ENCODE data around the gene CNBP. TPM values are rescaled to one million over a fixed set of nuclear protein-coding genes. Genes with fewer than 3 reads are reported as not detected.

CNBP gene
- total RNA-seq, 2 donors from 2014 or later, result 284 to 343 TPM

DNA sequence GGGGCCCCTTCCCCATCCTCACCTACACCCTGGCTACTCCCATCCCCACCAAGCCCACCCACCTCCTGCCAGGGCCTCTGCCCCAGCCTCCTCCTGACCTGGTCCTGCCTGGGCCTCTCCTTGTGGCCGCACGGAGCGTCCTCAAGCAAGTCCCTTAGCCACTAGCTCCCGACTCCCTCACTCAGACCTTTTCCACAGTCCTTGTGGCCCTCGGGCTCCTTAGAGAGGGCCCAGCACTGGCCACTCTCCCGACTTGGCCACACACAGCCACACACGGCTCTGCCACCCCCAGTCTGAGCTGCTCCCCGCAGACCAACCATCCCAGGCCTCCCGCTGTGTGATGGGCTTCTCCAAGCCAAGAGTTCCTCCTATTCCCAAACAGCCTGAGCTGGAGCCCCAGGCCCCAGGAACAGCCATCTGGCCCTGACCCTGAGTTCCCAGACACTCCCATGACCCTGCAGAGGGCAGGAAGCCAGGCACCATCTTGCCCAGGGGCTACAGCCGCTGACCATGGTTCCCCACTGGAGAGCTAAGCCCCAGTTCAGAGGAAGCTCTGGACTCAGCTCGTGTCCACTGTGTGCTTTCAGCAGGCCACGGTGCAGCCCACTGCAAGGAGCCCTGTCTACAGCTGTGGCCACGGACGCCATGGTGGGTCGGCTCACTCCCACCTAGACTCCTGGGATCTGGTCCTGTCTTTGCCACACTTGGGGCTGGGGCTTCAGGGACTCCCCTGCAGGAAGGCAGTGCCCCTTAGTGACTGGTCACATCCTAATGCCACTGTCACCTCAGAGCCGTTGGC lies 55.1 kb downstream of the CNBP start:
- Mint-ChIP-seq H3K27ac (peak overlapping the region; percentile 68), H3K4me1 (peaks cover 24% of the 10 kb centered on the region), H3K4me3 (no peak overlapping the region), H3K9me3 (no peaks in the 10 kb centered on the region), H3K36me3 (ENCODE audit: low read depth) (peaks cover 31% of the 10 kb centered on the region), H3K27me3 (ENCODE audit: insufficient read depth) (no peaks in the 10 kb centered on the region)
- peaks cover 43% of the 10 kb centered on the region for H3K36me3 ChIP-seq (ENCODE audit: control insufficient read depth, insufficient read depth, low read length)
- H3K4me3 ChIP-seq (ENCODE audit: low read length), result no peak overlapping the region
- 94 to 98% methylated on average over 8 to 16 of the region's 16 CpGs for WGBS, 2 experiments (ENCODE audit: insufficient coverage in 1 of 2, insufficient read length in 1 of 2)
- no peak overlapping the region for H3K27ac ChIP-seq (ENCODE audit: low read depth, low read length)
- peaks cover 7% of the 10 kb centered on the region for H3K4me1 ChIP-seq (ENCODE audit: control insufficient read depth, insufficient read depth, low read length)
- DNase-seq, result no peak
- H3K9ac ChIP-seq (ENCODE audit: extremely low read depth, low read length, poor library complexity, severe bottlenecking), result no peak overlapping the region
- H3K9me3 ChIP-seq (ENCODE audit: control insufficient read depth, low read length), result no peaks in the 10 kb centered on the region
- TF ChIP-seq, protein P1, sequence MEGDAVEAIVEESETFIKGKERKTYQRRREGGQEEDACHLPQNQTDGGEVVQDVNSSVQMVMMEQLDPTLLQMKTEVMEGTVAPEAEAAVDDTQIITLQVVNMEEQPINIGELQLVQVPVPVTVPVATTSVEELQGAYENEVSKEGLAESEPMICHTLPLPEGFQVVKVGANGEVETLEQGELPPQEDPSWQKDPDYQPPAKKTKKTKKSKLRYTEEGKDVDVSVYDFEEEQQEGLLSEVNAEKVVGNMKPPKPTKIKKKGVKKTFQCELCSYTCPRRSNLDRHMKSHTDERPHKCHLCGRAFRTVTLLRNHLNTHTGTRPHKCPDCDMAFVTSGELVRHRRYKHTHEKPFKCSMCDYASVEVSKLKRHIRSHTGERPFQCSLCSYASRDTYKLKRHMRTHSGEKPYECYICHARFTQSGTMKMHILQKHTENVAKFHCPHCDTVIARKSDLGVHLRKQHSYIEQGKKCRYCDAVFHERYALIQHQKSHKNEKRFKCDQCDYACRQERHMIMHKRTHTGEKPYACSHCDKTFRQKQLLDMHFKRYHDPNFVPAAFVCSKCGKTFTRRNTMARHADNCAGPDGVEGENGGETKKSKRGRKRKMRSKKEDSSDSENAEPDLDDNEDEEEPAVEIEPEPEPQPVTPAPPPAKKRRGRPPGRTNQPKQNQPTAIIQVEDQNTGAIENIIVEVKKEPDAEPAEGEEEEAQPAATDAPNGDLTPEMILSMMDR (conservative IDR thresholded peaks at IDR 0.05), result no peak
- H3K27me3 ChIP-seq (ENCODE audit: control insufficient read depth, insufficient read depth, low read length, poor library complexity, severe bottlenecking), result no peaks in the 10 kb centered on the region

DNA sequence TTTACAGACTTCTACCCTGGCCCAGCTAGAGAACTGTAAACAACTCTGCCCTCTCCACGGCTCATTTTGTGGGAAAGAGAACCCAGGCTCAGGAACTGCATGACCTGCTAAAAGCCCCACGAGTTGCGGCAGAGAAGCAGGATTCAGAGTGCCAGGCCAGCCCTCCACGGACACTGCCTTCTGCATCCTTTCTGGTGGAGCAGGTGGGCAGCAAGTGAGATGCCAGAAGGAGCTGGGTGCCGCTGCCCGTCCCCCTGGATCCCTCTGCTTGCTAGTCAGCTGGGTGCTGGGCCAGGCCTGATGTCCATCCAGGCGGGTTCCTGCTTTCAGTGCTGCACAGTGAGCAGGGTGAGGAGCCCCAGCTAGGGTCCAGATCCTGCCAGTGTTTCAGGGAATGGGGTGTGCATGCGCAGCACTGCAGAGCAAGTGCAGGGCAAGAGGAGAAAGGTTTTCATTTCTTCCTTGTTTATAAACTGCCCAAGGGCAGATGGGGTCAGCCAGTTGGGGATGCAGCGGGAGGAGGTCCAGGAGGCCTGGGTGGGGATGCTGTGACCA lies 56.9 kb downstream of the CNBP start:
- TF ChIP-seq, protein P1 (conservative IDR thresholded peaks at IDR 0.05), result no peak
- Mint-ChIP-seq H3K9me3 (no peaks in the 10 kb centered on the region), H3K27ac (peak overlapping the region; percentile 52), H3K27me3 (ENCODE audit: insufficient read depth) (no peaks in the 10 kb centered on the region), H3K4me1 (peaks cover 23% of the 10 kb centered on the region), H3K36me3 (ENCODE audit: low read depth) (peaks cover 24% of the 10 kb centered on the region), H3K4me3 (no peak overlapping the region)
- no peaks in the 10 kb centered on the region for H3K27me3 ChIP-seq (ENCODE audit: control insufficient read depth, insufficient read depth, low read length, poor library complexity, severe bottlenecking)
- H3K4me1 ChIP-seq (ENCODE audit: control insufficient read depth, insufficient read depth, low read length), result peaks cover 11% of the 10 kb centered on the region
- H3K27ac ChIP-seq (ENCODE audit: low read depth, low read length), result no peak overlapping the region
- H3K9me3 ChIP-seq (ENCODE audit: control insufficient read depth, low read length), result no peaks in the 10 kb centered on the region
- DNase-seq, result no peak
- no peak overlapping the region for H3K9ac ChIP-seq (ENCODE audit: extremely low read depth, low read length, poor library complexity, severe bottlenecking)
- H3K36me3 ChIP-seq (ENCODE audit: control insufficient read depth, insufficient read depth, low read length), result peaks cover 31% of the 10 kb centered on the region
- no peak overlapping the region for H3K4me3 ChIP-seq (ENCODE audit: low read length)
- 92 to 98% methylated on average over 4 to 9 of the region's 9 CpGs for WGBS, 2 experiments (ENCODE audit: insufficient coverage in 1 of 2, insufficient read length in 1 of 2)

DNA sequence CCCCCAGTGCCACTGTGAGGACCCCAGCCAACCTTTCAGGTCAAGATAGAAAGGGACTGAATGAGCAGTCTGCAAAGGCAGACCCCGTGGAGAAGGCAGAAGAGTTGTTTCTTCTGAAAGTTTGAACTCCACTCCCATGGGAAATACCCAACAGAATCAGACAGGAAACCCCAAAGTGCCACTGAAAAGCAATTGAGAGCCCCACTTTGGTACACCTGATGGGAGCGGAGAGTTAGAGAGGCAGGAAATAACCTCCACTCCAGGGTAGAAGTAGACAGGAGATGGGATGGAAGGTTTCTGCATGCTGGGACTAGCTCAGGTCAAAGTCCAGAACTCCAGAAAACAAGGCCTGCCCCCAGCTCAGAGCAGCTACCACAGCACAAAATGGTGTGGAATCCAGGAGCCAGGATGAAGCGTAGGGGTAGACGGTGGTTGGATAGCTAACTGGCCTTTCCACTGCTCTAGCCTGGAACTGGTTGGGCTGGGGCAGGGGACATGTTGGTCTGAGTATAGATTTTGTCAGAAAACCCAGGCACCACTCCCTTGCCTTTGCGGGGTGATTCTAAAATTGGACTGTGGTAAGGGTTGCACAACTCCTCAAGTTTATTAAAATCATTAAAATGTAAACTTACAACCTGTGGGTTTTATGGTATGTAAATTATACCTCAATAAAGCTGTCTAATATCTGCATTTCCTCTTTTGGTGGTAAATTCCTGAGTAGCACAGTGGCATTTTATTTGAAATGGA lies 60.2 kb downstream of the CNBP start:
- TF ChIP-seq, protein P1 (conservative IDR thresholded peaks at IDR 0.05), result no peak
- peaks cover under 1% of the 10 kb centered on the region for H3K36me3 ChIP-seq (ENCODE audit: control insufficient read depth, insufficient read depth, low read length)
- no peaks in the 10 kb centered on the region for H3K9me3 ChIP-seq (ENCODE audit: control insufficient read depth, low read length)
- H3K27me3 Mint-ChIP-seq (ENCODE audit: insufficient read depth), result no peaks in the 10 kb centered on the region
- DNase-seq, result peak; percentile 46
- peaks cover 37% of the 10 kb centered on the region for H3K4me1 Mint-ChIP-seq
- H3K4me3 ChIP-seq (ENCODE audit: low read length), result peak overlapping the region; percentile 74
- peaks cover 5% of the 10 kb centered on the region for H3K36me3 Mint-ChIP-seq (ENCODE audit: low read depth)
- H3K9me3 Mint-ChIP-seq, result no peaks in the 10 kb centered on the region
- no peak overlapping the region for H3K27ac ChIP-seq (ENCODE audit: low read depth, low read length)
- peaks cover 21% of the 10 kb centered on the region for H3K4me1 ChIP-seq (ENCODE audit: control insufficient read depth, insufficient read depth, low read length)
- no peak overlapping the region for H3K9ac ChIP-seq (ENCODE audit: extremely low read depth, low read length, poor library complexity, severe bottlenecking)
- H3K4me3 Mint-ChIP-seq, result peak overlapping the region; percentile 83
- H3K27me3 ChIP-seq (ENCODE audit: control insufficient read depth, insufficient read depth, low read length, poor library complexity, severe bottlenecking), result no peaks in the 10 kb centered on the region
- 91 to 93% methylated on average over 3 to 4 of the region's 5 CpGs for WGBS, 2 experiments (ENCODE audit: insufficient coverage in 1 of 2, insufficient read length in 1 of 2)
- H3K27ac Mint-ChIP-seq, result peak overlapping the region; percentile 61
